HepG2 (cell line): ENCODE results near the gene HNRNPAB. TPM values are rescaled to one million over a fixed set of nuclear protein-coding genes. Genes with fewer than 3 reads are reported as not detected.

Source experiments
- ATAC-seq: fragments of 200-7000 bp; cut with Tn5 transposase; 3 replicates; pipeline ENCODE4 v1.9.1; 2020; ENCODE audit warnings: mild to moderate bottlenecking, moderate library complexity
- BruUV-seq: library from RNA; stranded (reverse); fragments of 400-500 nt; replicated peaks from 2 replicates; lab custom pipeline; 2021; lab: Mats Ljungman, UMichigan
- CTCF ChIA-PET: fragments of 300-600 bp; formaldehyde crosslinking; extraction: SDS; loops from one replicate; lab custom pipeline; 2021; ENCODE audit warnings: low total read pairs, inconsistent platforms, low intra/inter-chr PET ratio; lab: Yijun Ruan, JAX
- POLR2A ChIA-PET: fragments of 350-600 bp; sonication (Branson Sonifier 250); formaldehyde crosslinking; loops from one replicate; lab custom pipeline; 2020; ENCODE audit warnings: antibody characterized with exemption, inconsistent platforms; lab: Yijun Ruan, JAX
- DNase-seq: peaks from one replicate; pipeline ENCODE4 v3.0.0-alpha.2; 2015; ENCODE audit warnings: low spot score
- FAIRE-seq: peaks from 3 replicates; lab custom pipeline; 2011; peaks lifted over from hg19 to GRCh38; lab: Jason Lieb, UNC
- H2AFZ ChIP-seq: one replicate; pipeline ENCODE4 v1.6.1; 2011; ENCODE audit warnings: low read length, inconsistent platforms
- H3K27ac ChIP-seq: fragments of 300-600 bp; 3 replicates; pipeline ENCODE4 v1.8.0; 2011; ENCODE audit warnings: mixed run types, mild to moderate bottlenecking, mixed read lengths, low read length, inconsistent platforms; ENCODE audit not compliant: insufficient read depth; ENCODE audit errors: extremely low read length
- H3K27me3 ChIP-seq, 2 experiments: fragments of 200-600 bp in 1 of 2; 2 replicates in 1 of 2; 3 replicates in 1 of 2; pipeline versions ENCODE4 v1.6.0 to v1.8.0; 2011; ENCODE audit warnings: low read length in 2 of 2, mild to moderate bottlenecking in 2 of 2, moderate library complexity in 2 of 2, inconsistent platforms in 1 of 2; ENCODE audit not compliant: insufficient read depth in 2 of 2, control insufficient read depth in 1 of 2
- H3K36me3 ChIP-seq, 2 experiments: fragments of 200-600 bp in 1 of 2; replicated peaks in 1 of 2; 2 replicates in 1 of 2; 3 replicates in 1 of 2; pipeline versions ENCODE4 v1.5.1 to v1.8.0; 2011; ENCODE audit warnings: low read length in 2 of 2, inconsistent platforms in 1 of 2; ENCODE audit not compliant: insufficient read depth in 2 of 2, control insufficient read depth in 1 of 2
- H3K4me1 ChIP-seq: 2 replicates; pipeline ENCODE4 v1.5.1; 2012; ENCODE audit warnings: low read length, inconsistent platforms; ENCODE audit not compliant: insufficient read depth
- H3K4me2 ChIP-seq: 2 replicates; pipeline ENCODE4 v1.6.0; 2011; ENCODE audit warnings: low read depth, low read length, inconsistent platforms
- H3K4me3 ChIP-seq, 3 experiments: fragments of 200-600 bp in 1 of 3; sonication (generic), shearing (Covaris generic) in 1 of 3; replicated peaks in 1 of 3; 2 replicates each; pipeline ENCODE4 v1.5.1; 2011 to 2016; ENCODE audit warnings: low read length in 3 of 3, inconsistent platforms in 2 of 3, low read depth in 2 of 3, mild to moderate bottlenecking in 2 of 3, control low read depth in 1 of 3, mixed read lengths in 1 of 3; ENCODE audit not compliant: insufficient read depth in 1 of 3
- H3K79me2 ChIP-seq: one replicate; pipeline ENCODE4 v1.6.1; 2011; ENCODE audit warnings: low read length, inconsistent platforms; ENCODE audit not compliant: insufficient read depth
- H3K9ac ChIP-seq: 2 replicates; pipeline ENCODE4 v1.6.0; 2011; ENCODE audit warnings: mild to moderate bottlenecking, low read depth, low read length, inconsistent platforms; ENCODE audit not compliant: insufficient read depth
- H3K9me3 ChIP-seq: 2 replicates; pipeline ENCODE4 v1.5.1; 2012; ENCODE audit warnings: mild to moderate bottlenecking, low read length
- H4K20me1 ChIP-seq: 2 replicates; pipeline ENCODE4 v1.6.0; 2011; ENCODE audit warnings: inconsistent platforms, mild to moderate bottlenecking, low read length, moderate library complexity; ENCODE audit not compliant: insufficient read depth
- AHR ChIP-seq: IDR thresholded peaks from 2 replicates; pipeline ENCODE4 v1.6.1; 2018; ENCODE audit warnings: missing genetic modification reagents, missing compliant biosample characterization
- ATF6 ChIP-seq: sonication (generic); formaldehyde crosslinking; conservative IDR thresholded peaks from 2 replicates; pipeline ENCODE4 v1.4.0; 2020; ENCODE audit warnings: missing genetic modification reagents
- BORCS8-MEF2B ChIP-seq: sonication (generic); formaldehyde crosslinking; IDR thresholded peaks from 2 replicates; pipeline ENCODE4 v1.8.0; 2022; ENCODE audit warnings: mild to moderate bottlenecking, missing genetic modification reagents
- CBX5 ChIP-seq: sonication (generic); formaldehyde crosslinking; IDR thresholded peaks from 2 replicates; pipeline ENCODE4 v1.4.0; 2020; ENCODE audit warnings: missing genetic modification reagents, borderline replicate concordance
- GABPB1 ChIP-seq: IDR thresholded peaks from 2 replicates; pipeline ENCODE4 v1.6.1; 2016; ENCODE audit warnings: mild to moderate bottlenecking, missing genetic modification reagents, moderate library complexity, missing compliant biosample characterization
- HOXD1 ChIP-seq: sonication (generic); formaldehyde crosslinking; IDR thresholded peaks from 2 replicates; pipeline ENCODE4 v1.5.0; 2020; ENCODE audit warnings: missing genetic modification reagents
- KAT2B ChIP-seq: fragments of 150-350 bp; IDR thresholded peaks from 2 replicates; pipeline ENCODE4 v1.6.1; 2014; ENCODE audit warnings: low read depth, low read length, borderline replicate concordance
- KDM4B ChIP-seq: sonication (generic); formaldehyde crosslinking; IDR thresholded peaks from 2 replicates; pipeline ENCODE4 v1.4.0; 2020; ENCODE audit warnings: missing genetic modification reagents
- NR2F1 ChIP-seq, 2 experiments: fragments of 450-650 bp in 1 of 2; formaldehyde crosslinking in 1 of 2; IDR thresholded peaks; 2 replicates each; pipeline versions ENCODE4 v1.5.0 to v1.6.1; 2016 to 2020; ENCODE audit warnings: mild to moderate bottlenecking in 1 of 2, missing compliant biosample characterization in 1 of 2, missing genetic modification reagents in 1 of 2, moderate library complexity in 1 of 2
- PHF8 ChIP-seq: sonication (generic); formaldehyde crosslinking; IDR thresholded peaks from 2 replicates; pipeline ENCODE4 v1.5.0; 2020; ENCODE audit warnings: missing genetic modification reagents
- SPEN ChIP-seq: sonication (generic); formaldehyde crosslinking; IDR thresholded peaks from 2 replicates; pipeline ENCODE4 v1.5.1; 2020; ENCODE audit warnings: low read depth, mild to moderate bottlenecking, missing genetic modification reagents
- SUZ12 ChIP-seq: fragments of 150-350 bp; IDR thresholded peaks from 2 replicates; pipeline ENCODE4 v1.6.1; 2014; ENCODE audit warnings: low read depth, low read length
- ZNF292 ChIP-seq: sonication (generic); formaldehyde crosslinking; IDR thresholded peaks from 2 replicates; pipeline ENCODE4 v1.8.1; 2022; ENCODE audit warnings: mild to moderate bottlenecking, low read depth, missing genetic modification reagents, borderline replicate concordance
- ZNF335 ChIP-seq: sonication (generic); formaldehyde crosslinking; IDR thresholded peaks from 2 replicates; pipeline ENCODE4 v1.4.0; 2020; ENCODE audit warnings: missing genetic modification reagents
- ZNF678 ChIP-seq: sonication (generic); formaldehyde crosslinking; IDR thresholded peaks from 2 replicates; pipeline ENCODE4 v1.4.0; 2020; ENCODE audit warnings: mild to moderate bottlenecking, missing genetic modification reagents
- ZNF747 ChIP-seq: sonication (generic); formaldehyde crosslinking; IDR thresholded peaks from 2 replicates; pipeline ENCODE4 v1.8.1; 2023; ENCODE audit warnings: missing genetic modification reagents, mild to moderate bottlenecking, borderline replicate concordance
- WGBS: methylation state at CpG from one replicate; pipeline ENCODE4 v1.1.6; 2017; ENCODE audit warnings: low lambda C conversion rate; 5-methylcytosine and 5-hydroxymethylcytosine counted together
- in situ Hi-C: cut with HindIII; loops from 2 replicates; pipeline ENCODE4 v1.10.0; 2017; ENCODE audit warnings: low pct_unique_long_range_greater_than_20kb; ENCODE audit not compliant: extremely low pct_ligation_motif_present
- intact Hi-C: fragments of 100-400 bp; cut with micrococcal nuclease; formaldehyde crosslinking; loops from one replicate; pipeline ENCODE4 v1.10.0; 2022; ENCODE audit not compliant: unreplicated experiment
- polyA plus RNA-seq, 8 experiments: library from polyadenylated mRNA; depleted of rRNA in 3 of 8; stranded (reverse) in 7 of 8; unstranded in 1 of 8; fragments of >200 nt; fragmentation: Illumina TruSeq in 4 of 8; extraction: Trizol in 4 of 8; gene quantifications; 2 replicates each; pipeline versions ENCODE4 v1.2.1 to v1.2.3, GENCODE V29; 2011 to 2016; ENCODE audit warnings: low read depth in 4 of 8, missing spikeins in 1 of 8, mixed read lengths in 1 of 8; ENCODE audit not compliant: insufficient read depth in 1 of 8
- total RNA-seq, 5 experiments: library from RNA; depleted of rRNA; stranded (reverse); fragments of >200 nt; fragmentation: Illumina TruSeq; extraction: Trizol; gene quantifications; 2 replicates each; pipeline ENCODE4 v1.2.3, GENCODE V29; 2016; ENCODE audit warnings: low read depth in 1 of 5
- TF ChIP-seq, protein P1 (sequence below): sonication (generic); formaldehyde crosslinking; IDR thresholded peaks from 2 replicates; pipeline ENCODE4 v1.5.0; 2020; ENCODE audit warnings: missing genetic modification reagents
- TF ChIP-seq, protein P2 (sequence below): sonication (generic); formaldehyde crosslinking; IDR thresholded peaks from 2 replicates; pipeline ENCODE4 v1.5.0; 2020; ENCODE audit warnings: missing genetic modification reagents

Gene HNRNPAB
- total and polyA plus RNA-seq, 2 of the 13 experiments (the other 11 are each of a cell fraction or from before 2014, with no cell fraction given), result 62.6 to 111 TPM

DNA sequence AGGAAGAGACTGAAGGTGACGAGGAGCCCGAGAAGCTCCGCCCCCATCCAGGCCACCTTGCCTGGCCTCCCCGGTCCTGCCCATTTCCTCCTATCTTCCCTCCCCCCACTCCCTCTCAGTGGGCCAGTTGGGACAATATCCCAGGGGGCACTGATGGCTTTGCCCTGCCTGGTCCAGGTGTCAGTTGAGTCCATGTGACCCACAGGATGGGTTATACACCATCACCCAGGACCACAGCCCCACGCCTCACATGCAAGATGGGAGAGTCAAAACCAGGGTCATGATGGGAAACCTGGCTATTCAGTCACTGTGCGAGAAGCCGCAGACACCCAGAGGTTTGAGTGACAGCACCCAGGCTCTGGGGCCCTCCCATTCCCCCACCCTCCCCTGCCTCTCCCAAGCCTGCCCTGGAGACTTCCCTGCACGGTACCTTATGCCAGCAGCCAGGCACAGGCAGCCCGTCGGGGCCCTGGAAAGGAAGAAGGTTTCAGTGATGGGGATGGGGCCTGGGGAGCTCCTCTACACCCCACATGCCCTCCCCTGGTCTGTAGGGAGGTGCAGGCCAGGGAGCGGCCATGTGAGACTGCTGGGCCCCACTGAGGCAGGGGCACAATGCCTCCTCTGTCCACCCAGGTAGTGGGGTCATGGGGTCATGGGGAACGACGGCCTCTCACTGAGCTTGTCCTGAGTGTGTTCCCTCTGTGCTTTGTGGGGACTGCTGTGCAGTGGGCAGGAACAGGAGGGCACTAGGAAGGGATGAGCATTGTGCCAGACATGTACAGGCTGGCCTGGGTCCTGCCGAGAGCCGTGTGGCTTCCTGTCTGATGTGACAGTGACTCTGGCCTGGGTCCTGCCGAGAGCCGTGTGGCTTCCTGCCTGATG lies 34.6 kb downstream of the HNRNPAB start:
- Histone ChIP-seq H3K79me2 (no peaks in the 10 kb centered on the region), H3K36me3 (no peaks in the 10 kb centered on the region), H4K20me1 (no peaks in the 10 kb centered on the region), H2AFZ (peak overlapping the region; percentile 84), H3K9me3 (no peaks in the 10 kb centered on the region), H3K9ac (no peak overlapping the region), H3K4me2 (peak overlapping the region; percentile 99), H3K27ac (no peak overlapping the region), H3K4me1 (peaks cover 43% of the 10 kb centered on the region), H3K27me3 (no peaks in the 10 kb centered on the region; a peak in 2 of 5 replicates), H3K4me3 (peak overlapping the region in 2 of 3 experiments; percentile 36 to 68; a peak in 2 of 6 replicates)
- ATAC-seq, result peak; percentile 16; the same call in 2 of the 3 replicates
- no TSS peak for BruUV-seq
- ChIA-PET POLR2A (no interaction called here), CTCF (no interaction called here)
- FAIRE-seq, result no peak
- intact Hi-C loops (no loop called here), in situ Hi-C loops (no loop called here)
- DNase-seq, result no peak
- WGBS, result 88% methylated on average over 4 of the region's 17 CpGs
- TF ChIP-seq HOXD1 (no peak), ZNF335 (peak; percentile 65; the same call in 1 of the 2 replicates), ZNF292 (CRISPR knock-in tag) (peak; percentile 47; the same call in 1 of the 2 replicates), KDM4B (CRISPR knock-in tag) (no peak), GABPB1 (peak; percentile 49; the same call in 1 of the 2 replicates), ATF6 (CRISPR knock-in tag) (no peak), PHF8 (CRISPR knock-in tag) (peak; percentile 13; the same call in 1 of the 2 replicates), ZNF678 (CRISPR knock-in tag) (no peak), CBX5 (CRISPR knock-in tag) (no peak), BORCS8-MEF2B (no peak), NR2F1 (CRISPR knock-in tag; IDR thresholded peaks at IDR 0.05) (no peak), SUZ12 (no peak), AHR (CRISPR knock-in tag) (no peak), SPEN (CRISPR knock-in tag) (0 out of 2 replicates have a peak, but pooled peaks have one; percentile 23), ZNF747 (CRISPR knock-in tag) (no peak), KAT2B (no peak)
- TF ChIP-seq, protein P1, sequence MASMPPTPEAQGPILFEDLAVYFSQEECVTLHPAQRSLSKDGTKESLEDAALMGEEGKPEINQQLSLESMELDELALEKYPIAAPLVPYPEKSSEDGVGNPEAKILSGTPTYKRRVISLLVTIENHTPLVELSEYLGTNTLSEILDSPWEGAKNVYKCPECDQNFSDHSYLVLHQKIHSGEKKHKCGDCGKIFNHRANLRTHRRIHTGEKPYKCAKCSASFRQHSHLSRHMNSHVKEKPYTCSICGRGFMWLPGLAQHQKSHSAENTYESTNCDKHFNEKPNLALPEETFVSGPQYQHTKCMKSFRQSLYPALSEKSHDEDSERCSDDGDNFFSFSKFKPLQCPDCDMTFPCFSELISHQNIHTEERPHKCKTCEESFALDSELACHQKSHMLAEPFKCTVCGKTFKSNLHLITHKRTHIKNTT (CRISPR knock-in tag), result no peak
- TF ChIP-seq, protein P2, sequence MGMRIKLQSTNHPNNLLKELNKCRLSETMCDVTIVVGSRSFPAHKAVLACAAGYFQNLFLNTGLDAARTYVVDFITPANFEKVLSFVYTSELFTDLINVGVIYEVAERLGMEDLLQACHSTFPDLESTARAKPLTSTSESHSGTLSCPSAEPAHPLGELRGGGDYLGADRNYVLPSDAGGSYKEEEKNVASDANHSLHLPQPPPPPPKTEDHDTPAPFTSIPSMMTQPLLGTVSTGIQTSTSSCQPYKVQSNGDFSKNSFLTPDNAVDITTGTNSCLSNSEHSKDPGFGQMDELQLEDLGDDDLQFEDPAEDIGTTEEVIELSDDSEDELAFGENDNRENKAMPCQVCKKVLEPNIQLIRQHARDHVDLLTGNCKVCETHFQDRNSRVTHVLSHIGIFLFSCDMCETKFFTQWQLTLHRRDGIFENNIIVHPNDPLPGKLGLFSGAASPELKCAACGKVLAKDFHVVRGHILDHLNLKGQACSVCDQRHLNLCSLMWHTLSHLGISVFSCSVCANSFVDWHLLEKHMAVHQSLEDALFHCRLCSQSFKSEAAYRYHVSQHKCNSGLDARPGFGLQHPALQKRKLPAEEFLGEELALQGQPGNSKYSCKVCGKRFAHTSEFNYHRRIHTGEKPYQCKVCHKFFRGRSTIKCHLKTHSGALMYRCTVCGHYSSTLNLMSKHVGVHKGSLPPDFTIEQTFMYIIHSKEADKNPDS (CRISPR knock-in tag), result no peak
